Activated T-cell treated with anti-CD3 and anti-CD28 coated beads for 24 hours (primary cell): ENCODE data around the gene HSPA12A.

ENCODE experiments used
- DNase-seq: peaks from one replicate; pipeline ENCODE4 v3.0.0-alpha.2; 2020; ENCODE audit warnings: low read depth

HSPA12A gene

GRCh38 chr10:116771101-116771958, 29.0 kb upstream of the HSPA12A start:
- DNase-seq, result no peak

DNA sequence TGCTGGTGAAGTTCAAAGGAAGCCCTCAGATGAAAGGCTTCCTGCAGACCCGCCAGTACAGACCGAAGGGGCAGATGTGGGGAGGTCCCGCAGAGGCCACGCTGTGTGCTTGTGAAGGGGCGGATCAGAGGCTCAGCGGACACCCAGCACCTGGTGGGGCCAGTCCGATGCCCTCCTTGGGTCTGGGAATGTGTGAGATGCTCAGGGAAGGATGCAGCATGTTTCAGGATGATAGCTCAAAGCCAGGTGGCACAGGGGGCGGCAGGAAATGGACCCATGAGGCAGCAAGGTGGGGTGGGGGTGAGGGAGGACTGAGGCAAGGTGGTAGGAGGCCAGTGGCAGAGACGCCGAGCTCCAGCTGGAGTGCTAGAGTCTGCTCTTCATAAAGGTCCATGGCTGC, 27.9 kb upstream of the HSPA12A start:
- DNase-seq, result no peak

GRCh38 chr10:116769791-116770190, 27.4 kb upstream of the HSPA12A start:
- DNase-seq, result no peak

DNA sequence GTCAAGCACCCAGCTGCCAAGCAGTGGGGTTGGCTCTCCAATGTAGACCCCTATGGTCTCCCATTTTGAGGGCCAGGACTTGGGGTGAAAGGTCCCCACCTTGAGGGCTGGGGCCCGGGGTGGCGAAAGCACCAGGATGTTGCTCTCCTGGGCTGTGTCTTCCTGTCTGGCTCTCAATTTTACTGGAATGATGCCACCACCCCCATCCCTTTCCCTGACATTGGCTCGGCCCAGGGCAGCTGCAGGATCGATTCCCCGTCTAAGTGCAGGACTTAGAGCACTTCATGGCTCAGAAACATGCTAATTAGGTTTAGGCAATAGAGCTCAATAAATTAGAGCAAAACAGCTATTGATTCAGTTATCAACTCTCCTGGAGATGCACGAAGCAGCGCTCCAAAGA, 27.0 kb upstream of the HSPA12A start:
- no peak for DNase-seq

DNA sequence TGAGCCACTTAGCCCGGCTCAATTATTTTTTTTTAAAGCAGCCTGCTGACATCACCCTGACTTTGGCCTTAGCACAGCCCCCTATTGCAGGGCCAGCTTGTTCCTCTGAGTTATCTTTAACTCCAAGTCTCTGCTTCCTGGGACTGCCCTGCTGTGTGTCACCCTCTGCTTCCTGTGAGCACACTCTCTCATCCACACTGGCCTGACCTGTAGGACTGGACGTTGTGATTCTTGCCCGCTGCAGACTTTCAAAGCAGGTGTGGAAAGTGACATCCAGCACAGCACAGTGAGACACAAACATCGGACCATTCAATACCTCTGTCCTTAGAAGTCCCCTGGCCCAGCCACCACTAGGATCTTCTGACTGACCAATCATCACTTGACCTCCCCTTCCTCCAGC, 26.4 kb upstream of the HSPA12A start:
- no peak for DNase-seq

- DNase-seq, result no peak
These were observed 24.7 kb upstream of the HSPA12A start for GRCh38 chr10:116766837-116767634.

DNA sequence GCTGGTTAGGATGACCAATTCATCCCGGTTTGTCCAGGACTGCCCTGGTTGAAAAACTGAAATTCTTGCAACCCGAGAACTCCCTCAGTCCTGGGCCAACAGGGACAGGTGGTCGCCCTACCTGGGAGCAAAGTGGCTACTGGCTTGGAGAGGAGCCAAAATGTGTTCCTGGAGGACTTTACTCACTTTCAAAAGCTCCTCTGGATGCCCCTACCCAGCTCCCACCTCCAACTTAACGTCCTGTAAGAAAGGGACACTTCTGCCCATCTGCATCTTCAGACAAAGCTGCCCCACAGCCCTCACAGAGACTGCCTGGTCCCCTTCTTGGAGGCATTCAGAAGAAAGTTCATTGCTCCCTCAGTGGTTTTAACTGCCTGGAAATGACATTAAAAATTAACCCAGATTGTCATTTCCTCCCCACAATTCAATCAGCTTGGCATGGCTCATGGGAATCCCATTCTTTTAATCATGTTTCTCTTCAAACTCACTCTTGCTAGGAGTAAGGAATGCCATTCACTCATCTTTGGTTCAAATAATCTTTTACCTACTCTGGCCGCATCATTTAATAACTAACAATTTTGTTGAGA, 24.0 kb upstream of the HSPA12A start:
- no peak for DNase-seq

DNA sequence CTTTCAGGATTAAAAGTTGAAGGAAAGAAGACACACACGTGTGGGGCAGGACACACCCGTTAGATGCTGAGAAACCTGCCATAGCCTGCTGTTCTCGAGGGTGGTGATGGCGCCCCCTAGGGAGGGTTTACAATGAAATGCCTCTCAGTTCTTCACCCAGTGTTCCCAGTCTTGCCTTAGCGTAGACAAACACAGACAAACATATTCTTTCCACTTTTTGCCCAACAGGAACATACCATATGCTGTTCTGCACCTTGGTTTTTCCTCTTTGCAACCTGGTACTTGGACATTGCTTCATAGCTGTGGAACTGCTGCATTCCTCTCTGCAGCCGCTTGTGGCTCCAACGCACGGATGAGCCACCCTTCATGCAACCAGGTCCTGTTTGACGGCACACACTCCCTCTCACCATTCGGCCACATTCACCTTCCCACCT, 23.3 kb upstream of the HSPA12A start:
- no peak for DNase-seq

DNA sequence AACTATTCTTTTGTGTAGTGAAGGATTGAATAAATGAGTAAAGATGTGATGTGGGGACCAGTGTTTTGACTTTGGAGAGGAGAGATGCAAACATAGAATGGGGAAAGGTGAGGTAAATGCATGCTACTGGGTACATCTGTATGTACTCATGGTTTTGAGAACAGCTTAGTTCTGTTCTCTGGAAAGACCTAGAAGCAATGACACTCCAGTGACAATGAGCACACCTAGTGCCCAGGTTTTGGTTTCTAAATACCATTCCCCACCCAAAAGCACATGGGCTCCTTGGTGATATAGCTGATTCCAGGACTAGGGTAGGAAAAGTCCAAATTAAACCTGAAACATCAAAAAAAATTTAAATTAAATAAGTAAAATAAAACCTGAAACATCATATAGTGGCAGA, 22.6 kb upstream of the HSPA12A start:
- DNase-seq, result no peak

GRCh38 chr10:116763440-116763839, 21.1 kb upstream of the HSPA12A start:
- no peak for DNase-seq

GRCh38 chr10:116761883-116762282, 19.5 kb upstream of the HSPA12A start:
- DNase-seq, result no peak

DNA sequence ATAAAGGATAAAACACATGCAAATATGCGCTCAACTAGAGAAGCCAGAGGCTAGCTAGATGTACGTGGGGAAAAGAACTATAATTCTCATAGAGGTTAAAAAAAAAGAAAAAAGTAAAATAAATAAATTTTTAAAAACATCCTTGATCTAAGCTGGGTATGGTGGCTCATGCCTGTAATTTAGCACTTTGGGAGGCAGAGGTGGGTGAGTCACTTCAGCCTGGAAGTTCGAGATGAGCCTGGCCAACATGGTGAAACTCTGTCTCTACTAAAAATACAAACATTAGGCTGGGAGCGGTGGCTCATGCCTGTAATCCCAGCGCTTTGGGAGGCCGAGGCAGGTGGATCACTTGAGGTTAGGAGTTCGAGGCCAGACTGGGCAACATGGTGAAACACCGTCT, 18.6 kb upstream of the HSPA12A start:
- DNase-seq, result no peak

GRCh38 chr10:116757246-116757645, 14.9 kb upstream of the HSPA12A start:
- no peak for DNase-seq

DNA sequence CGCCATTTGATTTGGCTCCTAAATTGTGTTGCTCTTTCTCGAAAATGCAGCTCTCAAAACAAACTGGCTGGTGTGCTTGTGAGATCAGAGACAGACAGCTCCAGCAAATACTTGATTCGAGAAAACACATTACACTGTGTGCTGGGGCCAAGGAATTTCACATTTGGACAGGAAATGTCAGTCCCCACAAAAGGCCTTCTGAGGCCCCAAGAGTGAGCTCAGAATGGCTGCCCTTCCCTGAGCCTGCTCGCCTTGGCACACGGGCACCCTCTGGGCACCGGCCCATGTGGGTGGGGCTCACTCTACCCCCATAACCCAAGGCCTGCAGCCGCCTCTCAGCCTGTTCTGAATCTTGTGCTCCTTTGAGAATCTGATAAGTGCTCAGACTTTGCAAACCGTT, 13.9 kb upstream of the HSPA12A start:
- DNase-seq, result no peak

DNA sequence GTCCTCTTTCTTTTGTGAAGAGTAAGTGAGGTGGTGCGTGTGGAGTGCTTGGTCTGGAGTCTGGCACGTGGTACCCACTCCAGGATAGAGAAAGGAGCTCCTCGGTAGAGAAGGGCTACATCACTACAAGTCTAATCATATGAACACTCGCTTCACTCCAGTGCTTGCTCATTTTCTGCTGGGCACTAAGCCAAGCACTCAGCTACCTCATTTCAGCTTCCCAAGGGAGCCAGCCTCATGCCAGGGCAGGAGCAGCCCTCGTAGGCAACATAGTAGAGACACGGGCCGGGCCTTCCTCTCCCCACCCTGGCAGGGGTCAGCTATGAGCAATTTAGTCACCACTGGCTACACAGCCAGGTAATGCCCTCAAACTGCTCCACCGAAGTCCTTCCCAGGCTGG, 11.4 kb upstream of the HSPA12A start:
- DNase-seq, result no peak

GRCh38 chr10:116752969-116753665, 10.8 kb upstream of the HSPA12A start:
- DNase-seq, result no peak

DNA sequence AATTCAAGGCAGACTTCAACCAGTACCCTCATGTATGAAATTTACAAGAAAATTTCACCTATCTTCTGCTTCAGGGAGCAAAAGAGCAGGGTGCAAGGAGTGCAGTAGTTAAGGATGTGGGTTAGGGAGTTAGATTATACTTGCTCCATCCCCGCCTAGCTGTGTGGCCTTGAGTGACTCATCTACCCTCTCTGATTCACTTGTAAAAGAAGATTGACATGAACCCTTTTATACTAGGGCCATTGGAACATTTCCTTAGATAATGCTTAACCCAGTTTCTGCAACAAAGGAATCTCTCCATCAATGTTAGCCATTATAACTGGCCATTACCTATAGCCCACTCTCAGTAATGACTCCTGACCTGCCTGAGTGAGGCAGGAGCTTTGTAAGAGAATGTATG, 10.2 kb upstream of the HSPA12A start:
- no peak for DNase-seq

GRCh38 chr10:116748471-116748870, 6.1 kb upstream of the HSPA12A start:
- DNase-seq, result no peak

GRCh38 chr10:116748041-116748440, 5.7 kb upstream of the HSPA12A start:
- no peak for DNase-seq

DNA sequence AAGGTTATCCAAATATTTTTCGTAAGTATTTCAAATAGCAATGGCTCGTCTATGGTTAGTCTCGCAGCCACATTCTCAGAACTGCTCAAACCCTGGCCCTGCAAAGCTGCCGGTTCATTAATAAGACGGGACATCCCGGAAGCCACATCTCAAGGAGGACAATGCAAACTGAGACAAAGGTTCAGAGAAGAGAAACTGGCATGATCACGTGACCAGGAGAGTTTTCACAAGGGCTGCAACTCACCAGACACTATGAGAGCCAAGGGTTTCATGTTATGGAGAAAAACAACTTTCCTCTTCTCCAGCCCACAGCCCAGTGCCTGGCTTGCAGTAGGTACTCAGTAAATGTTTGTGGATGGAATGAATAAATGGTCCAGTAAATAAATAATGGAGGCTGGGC, 5.0 kb upstream of the HSPA12A start:
- DNase-seq, result no peak

DNA sequence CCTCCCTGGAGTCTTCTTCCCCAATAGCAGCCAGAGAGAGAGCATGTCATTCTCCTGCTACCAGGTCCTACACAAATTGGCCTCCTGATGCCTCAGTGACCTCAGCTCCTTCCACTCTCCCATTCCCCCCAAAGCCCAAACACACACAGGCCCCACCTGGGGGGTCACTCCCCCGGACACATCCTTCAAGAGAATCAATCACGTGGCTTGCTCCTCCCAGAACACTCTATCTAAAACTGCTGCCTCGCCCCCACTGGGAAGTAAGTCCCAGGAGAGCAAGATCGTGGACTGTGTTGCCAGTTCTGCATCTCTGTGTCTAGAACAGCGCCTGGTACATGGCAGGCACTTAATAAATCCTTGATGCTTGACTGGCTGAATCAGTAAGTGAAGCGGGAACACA, 2.5 kb upstream of the HSPA12A start:
- no peak for DNase-seq

DNA sequence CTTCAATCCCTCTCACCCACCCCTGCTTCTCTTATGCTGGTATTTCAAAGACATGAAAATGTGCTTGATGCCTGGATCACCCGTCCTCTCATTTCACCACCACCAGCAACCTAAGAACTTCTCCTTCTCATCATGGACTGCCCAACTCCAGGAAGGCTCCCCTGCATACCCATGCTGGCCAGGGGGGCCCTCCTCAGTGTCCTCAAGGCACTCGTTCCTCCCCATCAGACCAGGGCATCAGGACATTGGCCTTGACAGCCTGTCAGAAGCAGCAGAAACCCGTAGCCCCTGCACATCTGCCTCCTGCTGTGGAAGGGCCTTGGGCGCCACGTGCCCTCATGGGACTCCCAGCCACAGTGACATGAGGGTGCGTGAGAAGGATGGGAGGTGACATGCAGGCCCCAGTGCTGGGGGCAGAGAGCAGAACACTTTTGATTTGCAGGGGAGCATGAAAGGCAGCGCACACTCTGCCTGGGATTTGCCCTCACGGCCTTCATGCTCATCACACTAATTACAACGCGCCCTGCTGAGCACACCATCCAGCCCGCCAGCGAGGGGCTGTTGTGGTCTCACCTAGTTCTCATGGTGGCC, 1.9 kb upstream of the HSPA12A start:
- no peak for DNase-seq
